Keratinocyte (primary cell): ENCODE results near the gene DEGS2. TPM values are rescaled to one million over a fixed set of nuclear protein-coding genes. Genes with fewer than 3 reads are reported as not detected.

ENCODE experiments used
- DNase-seq: peaks from one replicate; pipeline ENCODE4 v3.0.0-alpha.2; 2011; ENCODE audit warnings: low read depth, missing footprints, low spot score
- FAIRE-seq: peaks from 2 replicates; lab custom pipeline; 2011; peaks lifted over from hg19 to GRCh38; lab: Jason Lieb, UNC
- H2AFZ ChIP-seq: 2 replicates; pipeline ENCODE4 v1.6.0; 2012; ENCODE audit warnings: low read length, control low read depth, inconsistent platforms; ENCODE audit not compliant: control insufficient read depth
- H3K27ac ChIP-seq: 2 replicates; pipeline ENCODE4 v1.5.1; 2011; ENCODE audit warnings: low read length; ENCODE audit not compliant: control insufficient read depth, insufficient read depth
- H3K27me3 ChIP-seq: 3 replicates; pipeline ENCODE4 v1.6.0; 2011; ENCODE audit warnings: low read length; ENCODE audit not compliant: control insufficient read depth, insufficient read depth; ENCODE audit errors: extremely low read depth
- H3K36me3 ChIP-seq, 2 experiments: 2 replicates in 1 of 2; 3 replicates in 1 of 2; pipeline ENCODE4 v1.5.1; 2011; ENCODE audit warnings: low read length in 2 of 2, mild to moderate bottlenecking in 1 of 2; ENCODE audit not compliant: control insufficient read depth in 2 of 2, insufficient read depth in 2 of 2; ENCODE audit errors: extremely low read depth in 1 of 2
- H3K4me1 ChIP-seq: 3 replicates; pipeline ENCODE4 v1.5.1; 2011; ENCODE audit warnings: low read length; ENCODE audit not compliant: control insufficient read depth, insufficient read depth; ENCODE audit errors: extremely low read depth
- H3K4me2 ChIP-seq: 3 replicates; pipeline ENCODE4 v1.6.0; 2011; ENCODE audit warnings: low read depth, low read length; ENCODE audit not compliant: control insufficient read depth, insufficient read depth; ENCODE audit errors: extremely low read depth
- H3K4me3 ChIP-seq, 3 experiments: fragments of 200-600 bp in 1 of 3; sonication (generic) in 1 of 3; 2 replicates in 2 of 3; 3 replicates in 1 of 3; pipeline ENCODE4 v1.5.1; 2011 to 2016; ENCODE audit warnings: low read length in 3 of 3, mild to moderate bottlenecking in 3 of 3, control low read depth in 2 of 3, inconsistent platforms in 1 of 3, low read depth in 1 of 3, mixed read lengths in 1 of 3, mixed run types in 1 of 3, moderate library complexity in 1 of 3; ENCODE audit not compliant: control insufficient read depth in 2 of 3, insufficient read depth in 2 of 3; ENCODE audit errors: extremely low read depth in 1 of 3
- H3K79me2 ChIP-seq: 2 replicates; pipeline ENCODE4 v1.6.0; 2012; ENCODE audit warnings: low read length; ENCODE audit not compliant: control insufficient read depth, insufficient read depth
- H3K9ac ChIP-seq: 3 replicates; pipeline ENCODE4 v1.6.0; 2011; ENCODE audit warnings: low read length; ENCODE audit not compliant: control insufficient read depth, insufficient read depth; ENCODE audit errors: extremely low read depth
- H3K9me1 ChIP-seq: 3 replicates; pipeline ENCODE4 v1.6.0; 2011; ENCODE audit warnings: low read length; ENCODE audit not compliant: control insufficient read depth, insufficient read depth; ENCODE audit errors: extremely low read depth
- H3K9me3 ChIP-seq: 2 replicates; pipeline ENCODE4 v1.5.1; 2012; ENCODE audit warnings: low read depth, low read length; ENCODE audit not compliant: control insufficient read depth
- H4K20me1 ChIP-seq: 3 replicates; pipeline ENCODE4 v1.6.0; 2011; ENCODE audit warnings: low read length; ENCODE audit not compliant: control insufficient read depth, insufficient read depth; ENCODE audit errors: extremely low read depth
- CTCF ChIP-seq, 3 experiments: IDR thresholded peaks in 1 of 3; conservative IDR thresholded peaks in 1 of 3; optimal IDR thresholded peaks in 1 of 3; 2 replicates in 2 of 3; 3 replicates in 1 of 3; pipeline versions ENCODE3 to v1.5.1; 2011; ENCODE audit warnings: low read length in 3 of 3, mild to moderate bottlenecking in 3 of 3, moderate library complexity in 2 of 3, control low read depth in 1 of 3, inconsistent platforms in 1 of 3; ENCODE audit not compliant: insufficient read depth in 2 of 3; ENCODE audit errors: extremely low read depth in 1 of 3
- EZH2 ChIP-seq: IDR thresholded peaks from one replicate; pipeline ENCODE4 v1.6.1; 2012; ENCODE audit warnings: inconsistent platforms, mild to moderate bottlenecking, low read length, moderate library complexity
- dilution Hi-C: fragments of 300-500 bp; cut with MboI; formaldehyde crosslinking; loops from one replicate; pipeline ENCODE4 v1.7.0; 2020; ENCODE audit warnings: low sequenced_read_pairs; ENCODE audit not compliant: extremely low pct_ligation_motif_present
- polyA plus RNA-seq, 5 experiments: library from polyadenylated mRNA; depleted of rRNA in 3 of 5; stranded (reverse) in 3 of 5; stranded (forward) in 1 of 5; unstranded in 1 of 5; fragments of >200 nt; gene quantifications; 1 replicate in 1 of 5; 2 replicates in 3 of 5; 3 replicates in 1 of 5; pipeline versions ENCODE4 v1.2.1 to v1.2.3, GENCODE V29; 2011 to 2012; ENCODE audit warnings: missing spikeins in 2 of 5, low read depth in 1 of 5, low replicate concordance in 1 of 5

DEGS2 gene
- polyA plus RNA-seq, 1 donor (not counting 4 experiments of a cell fraction or from before 2014, with no cell fraction given): 0.46 TPM

DNA sequence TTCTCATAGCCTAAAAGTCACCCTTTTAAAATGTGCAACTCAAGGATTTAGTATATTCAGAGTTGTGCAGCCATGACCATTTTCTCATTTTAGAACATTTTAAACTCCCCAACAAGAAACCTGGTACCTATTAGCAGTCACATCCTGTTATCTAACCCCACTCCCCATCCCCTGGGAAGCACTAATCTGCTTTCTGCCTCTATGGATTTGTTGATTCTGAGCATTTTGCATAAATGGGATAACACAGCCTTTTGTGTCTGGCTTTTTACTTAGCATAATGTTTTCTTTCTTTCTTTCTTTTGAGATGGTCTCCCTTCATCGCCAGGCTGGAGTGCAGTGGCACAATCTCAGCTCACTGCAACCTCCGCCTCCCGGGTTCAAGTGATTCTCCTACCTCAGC, 40.9 kb upstream of the DEGS2 start:
- no peaks in the 10 kb centered on the region for H3K79me2 ChIP-seq
- DNase-seq (no peak), FAIRE-seq (no peak)
- H3K27me3 ChIP-seq: no peaks in the 10 kb centered on the region
- no peaks in the 10 kb centered on the region for H3K9me3 ChIP-seq
- TF ChIP-seq EZH2: no peak
- no peak for TF ChIP-seq CTCF (optimal IDR thresholded peaks at IDR 0.05 in 1 of 3, IDR thresholded peaks at IDR 0.05 in 1 of 3, conservative IDR thresholded peaks at IDR 0.05 in 1 of 3; ENCODE audit: extremely low read depth in 1 of 3, insufficient read depth in 2 of 3, low read length in 3 of 3)
- peaks cover 15% of the 10 kb centered on the region for H3K4me1 ChIP-seq
- H3K9me1 ChIP-seq: no peaks in the 10 kb centered on the region
- no peaks in the 10 kb centered on the region for H4K20me1 ChIP-seq
- H3K4me3 ChIP-seq: no peak overlapping the region
- dilution Hi-C loops: no loop called here
- H3K27ac ChIP-seq: no peak overlapping the region
- H3K36me3 ChIP-seq: no peaks in the 10 kb centered on the region
- H3K9ac ChIP-seq: no peak overlapping the region
- no peak overlapping the region for H2AFZ ChIP-seq
- H3K4me2 ChIP-seq: no peak overlapping the region

- no peaks in the 10 kb centered on the region for H4K20me1 ChIP-seq
- H3K4me2 ChIP-seq: peak overlapping the region; percentile 30
- DNase-seq (no peak), FAIRE-seq (peak; percentile 69)
- H3K9ac ChIP-seq: no peak overlapping the region
- H3K4me1 ChIP-seq: peaks cover 12% of the 10 kb centered on the region
- H3K27me3 ChIP-seq: no peaks in the 10 kb centered on the region
- H3K9me1 ChIP-seq: no peaks in the 10 kb centered on the region
- no peak overlapping the region for H3K27ac ChIP-seq
- H3K4me3 ChIP-seq: no peak overlapping the region
- H3K79me2 ChIP-seq: no peaks in the 10 kb centered on the region
- dilution Hi-C loops: no loop called here
- no peaks in the 10 kb centered on the region for H3K36me3 ChIP-seq
- H3K9me3 ChIP-seq: no peaks in the 10 kb centered on the region
- TF ChIP-seq CTCF (optimal IDR thresholded peaks at IDR 0.05 in 1 of 3, IDR thresholded peaks at IDR 0.05 in 1 of 3, conservative IDR thresholded peaks at IDR 0.05 in 1 of 3; ENCODE audit: extremely low read depth in 1 of 3, insufficient read depth in 2 of 3, low read length in 3 of 3) (no peak), EZH2 (no peak)
- H2AFZ ChIP-seq: peak overlapping the region; percentile 73
These were observed 39.9 kb upstream of the DEGS2 start for GRCh38 chr14:100199240-100199860.
